HepG2 (cell line): ENCODE measurements around the gene PLB1. TPM values are rescaled to one million over a fixed set of nuclear protein-coding genes. Genes with fewer than 3 reads are reported as not detected.

Experiments
- ATAC-seq: fragments of 200-7000 bp; cut with Tn5 transposase; 3 replicates; pipeline ENCODE4 v1.9.1; 2020; ENCODE audit warnings: mild to moderate bottlenecking, moderate library complexity
- BruUV-seq: library from RNA; stranded (reverse); fragments of 400-500 nt; replicated peaks from 2 replicates; lab custom pipeline; 2021; lab: Mats Ljungman, UMichigan
- CTCF ChIA-PET: fragments of 300-600 bp; formaldehyde crosslinking; extraction: SDS; loops from one replicate; lab custom pipeline; 2021; ENCODE audit warnings: low total read pairs, inconsistent platforms, low intra/inter-chr PET ratio; lab: Yijun Ruan, JAX
- POLR2A ChIA-PET: fragments of 350-600 bp; sonication (Branson Sonifier 250); formaldehyde crosslinking; loops from one replicate; lab custom pipeline; 2020; ENCODE audit warnings: antibody characterized with exemption, inconsistent platforms; lab: Yijun Ruan, JAX
- DNase-seq: peaks from one replicate; pipeline ENCODE4 v3.0.0-alpha.2; 2015; ENCODE audit warnings: low spot score
- FAIRE-seq: peaks from 3 replicates; lab custom pipeline; 2011; peaks lifted over from hg19 to GRCh38; lab: Jason Lieb, UNC
- H2AFZ ChIP-seq: one replicate; pipeline ENCODE4 v1.6.1; 2011; ENCODE audit warnings: low read length, inconsistent platforms
- H3K27ac ChIP-seq: fragments of 300-600 bp; 3 replicates; pipeline ENCODE4 v1.8.0; 2011; ENCODE audit warnings: mixed run types, mild to moderate bottlenecking, mixed read lengths, low read length, inconsistent platforms; ENCODE audit not compliant: insufficient read depth; ENCODE audit errors: extremely low read length
- H3K27me3 ChIP-seq, 2 experiments: fragments of 200-600 bp in 1 of 2; 2 replicates in 1 of 2; 3 replicates in 1 of 2; pipeline versions ENCODE4 v1.6.0 to v1.8.0; 2011; ENCODE audit warnings: low read length in 2 of 2, mild to moderate bottlenecking in 2 of 2, moderate library complexity in 2 of 2, inconsistent platforms in 1 of 2; ENCODE audit not compliant: insufficient read depth in 2 of 2, control insufficient read depth in 1 of 2
- H3K36me3 ChIP-seq, 2 experiments: fragments of 200-600 bp in 1 of 2; replicated peaks in 1 of 2; 2 replicates in 1 of 2; 3 replicates in 1 of 2; pipeline versions ENCODE4 v1.5.1 to v1.8.0; 2011; ENCODE audit warnings: low read length in 2 of 2, inconsistent platforms in 1 of 2; ENCODE audit not compliant: insufficient read depth in 2 of 2, control insufficient read depth in 1 of 2
- H3K4me1 ChIP-seq: 2 replicates; pipeline ENCODE4 v1.5.1; 2012; ENCODE audit warnings: low read length, inconsistent platforms; ENCODE audit not compliant: insufficient read depth
- H3K4me2 ChIP-seq: 2 replicates; pipeline ENCODE4 v1.6.0; 2011; ENCODE audit warnings: low read depth, low read length, inconsistent platforms
- H3K4me3 ChIP-seq, 3 experiments: fragments of 200-600 bp in 1 of 3; sonication (generic), shearing (Covaris generic) in 1 of 3; replicated peaks in 1 of 3; 2 replicates each; pipeline ENCODE4 v1.5.1; 2011 to 2016; ENCODE audit warnings: low read length in 3 of 3, inconsistent platforms in 2 of 3, low read depth in 2 of 3, mild to moderate bottlenecking in 2 of 3, control low read depth in 1 of 3, mixed read lengths in 1 of 3; ENCODE audit not compliant: insufficient read depth in 1 of 3
- H3K79me2 ChIP-seq: one replicate; pipeline ENCODE4 v1.6.1; 2011; ENCODE audit warnings: low read length, inconsistent platforms; ENCODE audit not compliant: insufficient read depth
- H3K9ac ChIP-seq: 2 replicates; pipeline ENCODE4 v1.6.0; 2011; ENCODE audit warnings: mild to moderate bottlenecking, low read depth, low read length, inconsistent platforms; ENCODE audit not compliant: insufficient read depth
- H3K9me3 ChIP-seq: 2 replicates; pipeline ENCODE4 v1.5.1; 2012; ENCODE audit warnings: mild to moderate bottlenecking, low read length
- H4K20me1 ChIP-seq: 2 replicates; pipeline ENCODE4 v1.6.0; 2011; ENCODE audit warnings: inconsistent platforms, mild to moderate bottlenecking, low read length, moderate library complexity; ENCODE audit not compliant: insufficient read depth
- HOXA5 ChIP-seq: sonication (generic); formaldehyde crosslinking; IDR thresholded peaks from 2 replicates; pipeline ENCODE4 v1.4.0; 2020; ENCODE audit warnings: missing genetic modification reagents
- MTF2 ChIP-seq: sonication (generic); formaldehyde crosslinking; IDR thresholded peaks from 2 replicates; pipeline ENCODE4 v1.5.0; 2020; ENCODE audit warnings: missing genetic modification reagents, borderline replicate concordance
- RAD21 ChIP-seq: fragments of 450-650 bp; formaldehyde crosslinking; IDR thresholded peaks from 2 replicates; pipeline ENCODE4 v1.5.0; 2020; ENCODE audit warnings: mild to moderate bottlenecking
- TEAD3 ChIP-seq: optimal IDR thresholded peaks from 2 replicates; pipeline ENCODE3; 2016; ENCODE audit warnings: borderline replicate concordance
- U2AF2 ChIP-seq: fragments of 200-400 bp; formaldehyde crosslinking; IDR thresholded peaks from 2 replicates; pipeline ENCODE4 v1.6.1; 2017; ENCODE audit warnings: low read depth, mild to moderate bottlenecking, low read length
- ZNF24 ChIP-seq: fragments of 450-650 bp; IDR thresholded peaks from 2 replicates; pipeline ENCODE4 v1.6.1; 2017; ENCODE audit warnings: antibody characterized with exemption, mild to moderate bottlenecking
- ZNF879 ChIP-seq: sonication (generic); formaldehyde crosslinking; IDR thresholded peaks from 2 replicates; pipeline ENCODE4 v1.8.1; 2023; ENCODE audit warnings: missing genetic modification reagents
- WGBS: methylation state at CpG from one replicate; pipeline ENCODE4 v1.1.6; 2017; ENCODE audit warnings: low lambda C conversion rate; 5-methylcytosine and 5-hydroxymethylcytosine counted together
- in situ Hi-C: cut with HindIII; loops from 2 replicates; pipeline ENCODE4 v1.10.0; 2017; ENCODE audit warnings: low pct_unique_long_range_greater_than_20kb; ENCODE audit not compliant: extremely low pct_ligation_motif_present
- intact Hi-C: fragments of 100-400 bp; cut with micrococcal nuclease; formaldehyde crosslinking; loops from one replicate; pipeline ENCODE4 v1.10.0; 2022; ENCODE audit not compliant: unreplicated experiment
- polyA plus RNA-seq, 8 experiments: library from polyadenylated mRNA; depleted of rRNA in 3 of 8; stranded (reverse) in 7 of 8; unstranded in 1 of 8; fragments of >200 nt; fragmentation: Illumina TruSeq in 4 of 8; extraction: Trizol in 4 of 8; gene quantifications; 2 replicates each; pipeline versions ENCODE4 v1.2.1 to v1.2.3, GENCODE V29; 2011 to 2016; ENCODE audit warnings: low read depth in 4 of 8, missing spikeins in 1 of 8, mixed read lengths in 1 of 8; ENCODE audit not compliant: insufficient read depth in 1 of 8
- total RNA-seq, 5 experiments: library from RNA; depleted of rRNA; stranded (reverse); fragments of >200 nt; fragmentation: Illumina TruSeq; extraction: Trizol; gene quantifications; 2 replicates each; pipeline ENCODE4 v1.2.3, GENCODE V29; 2016; ENCODE audit warnings: low read depth in 1 of 5
- TF ChIP-seq, protein P1 (sequence below): sonication (generic); formaldehyde crosslinking; IDR thresholded peaks from 2 replicates; pipeline ENCODE4 v1.4.0; 2020; ENCODE audit warnings: low read depth, mild to moderate bottlenecking, missing genetic modification reagents
- TF ChIP-seq, protein P2 (sequence below): sonication (generic); formaldehyde crosslinking; IDR thresholded peaks from 2 replicates; pipeline ENCODE4 v1.8.1; 2023; ENCODE audit warnings: mild to moderate bottlenecking, inconsistent platforms, moderate library complexity, missing genetic modification reagents, borderline replicate concordance
- TF ChIP-seq, protein P3 (sequence below): sonication (generic); formaldehyde crosslinking; IDR thresholded peaks from 2 replicates; pipeline ENCODE4 v1.4.0; 2020; ENCODE audit warnings: mild to moderate bottlenecking, missing genetic modification reagents, borderline replicate concordance

The PLB1 gene
- total and polyA plus RNA-seq, 2 of the 13 experiments (the other 11 are each of a cell fraction or from before 2014, with no cell fraction given): 0.20 to 1.8 TPM

DNA sequence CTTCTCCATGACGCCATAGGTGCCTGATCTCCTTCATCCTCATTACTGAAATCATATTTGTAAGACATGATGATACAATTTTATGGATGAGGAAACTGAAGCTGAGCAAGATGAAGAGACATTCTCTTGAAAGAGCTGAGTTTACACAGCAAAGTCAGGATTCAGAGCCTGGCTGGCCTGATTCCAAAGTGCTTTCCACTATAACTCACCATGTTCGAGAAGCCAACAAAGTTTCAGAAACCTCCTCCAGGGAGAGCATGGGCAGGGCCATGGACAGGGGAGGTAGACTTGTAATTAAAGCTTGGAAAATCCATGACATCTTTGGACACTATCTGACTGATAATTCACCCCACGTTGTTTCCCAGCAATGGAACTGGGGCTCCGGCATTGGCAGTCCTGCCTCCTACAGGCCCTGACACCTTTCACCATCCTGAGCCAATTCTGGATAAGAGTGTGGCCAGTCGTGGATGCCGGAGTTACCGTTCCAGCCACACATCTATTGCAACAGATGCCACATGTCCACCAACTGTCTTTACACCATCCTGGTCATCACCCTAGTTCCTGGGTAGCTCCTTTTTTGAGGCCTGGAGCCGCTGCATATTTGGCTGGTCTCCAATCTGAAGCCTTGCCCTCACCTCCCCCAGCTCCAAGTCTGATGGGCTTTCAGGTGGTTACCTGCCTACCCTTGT lies 170.8 kb downstream of the PLB1 start:
- no peaks in the 10 kb centered on the region for H3K9me3 ChIP-seq
- ChIA-PET CTCF (no interaction called here), POLR2A (no interaction called here)
- DNase-seq: no peak
- peaks cover 32% of the 10 kb centered on the region for H3K4me1 ChIP-seq
- in situ Hi-C loops (no loop called here), intact Hi-C loops (no loop called here)
- no peak for FAIRE-seq
- H4K20me1 ChIP-seq: no peaks in the 10 kb centered on the region
- no peaks in the 10 kb centered on the region for H3K36me3 ChIP-seq
- ATAC-seq: no peak
- no peak for TF ChIP-seq MTF2 (CRISPR knock-in tag)
- TF ChIP-seq ZNF879: no peak
- TF ChIP-seq, protein P1, sequence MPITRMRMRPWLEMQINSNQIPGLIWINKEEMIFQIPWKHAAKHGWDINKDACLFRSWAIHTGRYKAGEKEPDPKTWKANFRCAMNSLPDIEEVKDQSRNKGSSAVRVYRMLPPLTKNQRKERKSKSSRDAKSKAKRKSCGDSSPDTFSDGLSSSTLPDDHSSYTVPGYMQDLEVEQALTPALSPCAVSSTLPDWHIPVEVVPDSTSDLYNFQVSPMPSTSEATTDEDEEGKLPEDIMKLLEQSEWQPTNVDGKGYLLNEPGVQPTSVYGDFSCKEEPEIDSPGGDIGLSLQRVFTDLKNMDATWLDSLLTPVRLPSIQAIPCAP (CRISPR knock-in tag): no peak
- no peak for TF ChIP-seq TEAD3 (CRISPR knock-in tag)
- H3K79me2 ChIP-seq: no peaks in the 10 kb centered on the region
- H3K9ac ChIP-seq: no peak overlapping the region
- no TSS peak for BruUV-seq
- H3K4me3 ChIP-seq: no peak overlapping the region
- H3K27me3 ChIP-seq: peaks cover 1 to 8% of the 10 kb centered on the region in 2 experiments; a peak in 1 of 5 replicates
- no peak overlapping the region for H2AFZ ChIP-seq
- no peak overlapping the region for H3K27ac ChIP-seq
- H3K4me2 ChIP-seq: no peak overlapping the region
- WGBS: 44% methylated on average over 8 of the region's 8 CpGs

DNA sequence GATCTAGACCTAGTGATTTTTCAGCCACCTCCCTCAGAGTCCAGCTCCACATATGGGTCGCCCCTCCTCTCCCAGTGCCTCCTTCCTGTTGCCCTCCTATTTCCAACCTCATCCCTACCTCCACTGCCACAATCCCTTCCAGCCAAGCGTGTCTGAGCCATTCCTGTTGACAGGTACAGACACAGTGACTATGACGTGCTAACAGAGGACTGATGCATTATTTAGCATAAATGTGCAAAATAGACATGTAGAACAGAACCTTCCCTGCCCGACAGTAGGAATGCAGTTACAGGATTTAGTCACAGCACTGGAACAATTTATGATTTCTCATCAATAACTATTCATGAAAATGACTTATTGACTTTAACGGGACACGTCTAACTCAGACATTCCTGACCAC lies 171.4 kb downstream of the PLB1 start:
- H4K20me1 ChIP-seq: no peaks in the 10 kb centered on the region
- 51% methylated on average over 6 of the region's 6 CpGs for WGBS
- H3K36me3 ChIP-seq: no peaks in the 10 kb centered on the region
- FAIRE-seq (no peak), ATAC-seq (no peak), DNase-seq (no peak)
- peaks cover 26% of the 10 kb centered on the region for H3K4me1 ChIP-seq
- H3K4me3 ChIP-seq: no peak overlapping the region
- ChIA-PET CTCF (no interaction called here), POLR2A (no interaction called here)
- peaks cover 1 to 8% of the 10 kb centered on the region in 2 experiments; a peak in 1 of 5 replicates for H3K27me3 ChIP-seq
- no peak overlapping the region for H3K4me2 ChIP-seq
- in situ Hi-C loops (no loop called here), intact Hi-C loops (no loop called here)
- H2AFZ ChIP-seq: no peak overlapping the region
- H3K9me3 ChIP-seq: no peaks in the 10 kb centered on the region
- H3K27ac ChIP-seq: no peak overlapping the region
- no peak overlapping the region for H3K9ac ChIP-seq
- no peaks in the 10 kb centered on the region for H3K79me2 ChIP-seq
- no TSS peak for BruUV-seq
- TF ChIP-seq ZNF24: no peak
- TF ChIP-seq, protein P2, sequence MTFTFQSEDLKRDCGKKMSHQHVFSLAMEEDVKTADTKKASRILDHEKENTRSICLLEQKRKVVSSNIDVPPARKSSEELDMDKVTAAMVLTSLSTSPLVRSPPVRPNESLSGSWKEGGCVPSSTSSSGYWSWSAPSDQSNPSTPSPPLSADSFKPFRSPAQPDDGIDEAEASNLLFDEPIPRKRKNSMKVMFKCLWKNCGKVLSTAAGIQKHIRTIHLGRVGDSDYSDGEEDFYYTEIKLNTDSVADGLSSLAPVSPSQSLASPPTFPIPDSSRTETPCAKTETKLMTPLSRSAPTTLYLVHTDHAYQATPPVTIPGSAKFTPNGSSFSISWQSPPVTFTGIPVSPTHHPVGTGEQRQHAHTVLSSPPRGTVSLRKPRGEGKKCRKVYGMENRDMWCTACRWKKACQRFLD (CRISPR knock-in tag): no peak
- TF ChIP-seq HOXA5: no peak
- no peak for TF ChIP-seq U2AF2
- TF ChIP-seq RAD21: no peak
- TF ChIP-seq, protein P3, sequence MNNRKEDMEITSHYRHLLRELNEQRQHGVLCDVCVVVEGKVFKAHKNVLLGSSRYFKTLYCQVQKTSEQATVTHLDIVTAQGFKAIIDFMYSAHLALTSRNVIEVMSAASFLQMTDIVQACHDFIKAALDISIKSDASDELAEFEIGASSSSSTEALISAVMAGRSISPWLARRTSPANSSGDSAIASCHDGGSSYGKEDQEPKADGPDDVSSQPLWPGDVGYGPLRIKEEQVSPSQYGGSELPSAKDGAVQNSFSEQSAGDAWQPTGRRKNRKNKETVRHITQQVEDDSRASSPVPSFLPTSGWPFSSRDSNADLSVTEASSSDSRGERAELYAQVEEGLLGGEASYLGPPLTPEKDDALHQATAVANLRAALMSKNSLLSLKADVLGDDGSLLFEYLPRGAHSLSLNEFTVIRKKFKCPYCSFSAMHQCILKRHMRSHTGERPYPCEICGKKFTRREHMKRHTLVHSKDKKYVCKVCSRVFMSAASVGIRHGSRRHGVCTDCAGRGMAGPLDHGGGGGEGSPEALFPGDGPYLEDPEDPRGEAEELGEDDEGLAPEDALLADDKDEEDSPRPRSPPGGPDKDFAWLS (CRISPR knock-in tag): no peak
